Tibial artery (tissue), 4 donors: Measurements from ENCODE around the gene SSR1.
A peak's percentile ranks its signal among the peaks of the same experiment; 100 is the strongest.

Experiments
- DNase-seq, 2 donors: peaks; one replicate each; pipeline ENCODE4 v3.0.0-alpha.2; 2019
- H3K27ac ChIP-seq, 2 donors: fragments of 200-600 bp; sonication (generic) in 1 of 2; 1 replicate in 1 of 2; 2 replicates in 1 of 2; pipeline ENCODE4 v1.5.1; 2018 to 2019; ENCODE audit warnings: mild to moderate bottlenecking in 1 of 2
- H3K27me3 ChIP-seq, 2 donors: fragments of 200-600 bp; sonication (generic) in 1 of 2; one replicate each; pipeline versions ENCODE4 v1.5.1 to v1.6.0; 2016 to 2019
- H3K36me3 ChIP-seq, 3 donors: fragments of 200-600 bp; sonication (generic) in 2 of 3; one replicate each; pipeline ENCODE4 v1.5.1; 2016 to 2019; ENCODE audit warnings: mild to moderate bottlenecking in 2 of 3
- H3K4me1 ChIP-seq, 4 donors: fragments of 200-600 bp; sonication (generic) in 2 of 4; 1 replicate in 3 of 4; 2 replicates in 1 of 4; pipeline ENCODE4 v1.5.1; 2016 to 2019
- H3K4me3 ChIP-seq, 2 donors: fragments of 200-600 bp; sonication (generic) in 1 of 2; 1 replicate in 1 of 2; 2 replicates in 1 of 2; pipeline ENCODE4 v1.5.1; 2018 to 2019; ENCODE audit warnings: mild to moderate bottlenecking in 2 of 2
- H3K9me3 ChIP-seq, 3 donors: fragments of 200-600 bp; sonication (generic) in 1 of 3; one replicate each; pipeline ENCODE4 v1.5.1; 2016 to 2019
- CTCF ChIP-seq, 2 experiments: fragments of 200-600 bp in 1 of 2; fragments of 450-650 bp in 1 of 2; IDR thresholded peaks; one replicate each; pipeline ENCODE4 v1.5.1; 2017 to 2019; ENCODE audit warnings: antibody characterized with exemption in 2 of 2, mild to moderate bottlenecking in 1 of 2, moderate library complexity in 1 of 2
- intact Hi-C: fragments of 100-400 bp; cut with DNase I; formaldehyde crosslinking; loops from one replicate; pipeline ENCODE4 v1.15.0; 2023; ENCODE audit warnings: low total_unique reads

Gene SSR1

GRCh38 chr6:7332090-7332745 lies 19.2 kb upstream of the SSR1 start:
- no peak overlapping the region for H3K4me3 ChIP-seq
- no peaks in the 10 kb centered on the region for H3K36me3 ChIP-seq
- no peaks in the 10 kb centered on the region for H3K4me1 ChIP-seq
- H3K27ac ChIP-seq, result no peak overlapping the region
- DNase-seq, result no peak
- H3K27me3 ChIP-seq, result peaks cover 0 to 5% of the 10 kb centered on the region in 2 donors
- TF ChIP-seq CTCF (IDR thresholded peaks at IDR 0.05), result no peak
- no peaks in the 10 kb centered on the region for H3K9me3 ChIP-seq
- intact Hi-C loops, result no loop called here

- intact Hi-C loops, result no loop called here
- Histone ChIP-seq H3K4me1 (no peaks in the 10 kb centered on the region), H3K36me3 (no peaks in the 10 kb centered on the region), H3K27me3 (peaks cover 0 to 5% of the 10 kb centered on the region in 2 donors), H3K9me3 (no peaks in the 10 kb centered on the region), H3K4me3 (no peak overlapping the region), H3K27ac (no peak overlapping the region)
- DNase-seq, result no peak
- TF ChIP-seq CTCF (IDR thresholded peaks at IDR 0.05), result no peak
Observed at GRCh38 chr6:7331452-7331851, 18.5 kb upstream of the SSR1 start.

- no peak overlapping the region for H3K27ac ChIP-seq
- DNase-seq, result no peak
- H3K27me3 ChIP-seq, result peaks cover 0 to 5% of the 10 kb centered on the region in 2 donors
Observed at GRCh38 chr6:7328243-7328642, 15.2 kb upstream of the SSR1 start.

GRCh38 chr6:7325750-7326149 lies 12.8 kb upstream of the SSR1 start:
- Histone ChIP-seq H3K4me3 (no peak overlapping the region), H3K9me3 (no peaks in the 10 kb centered on the region), H3K36me3 (no peaks in the 10 kb centered on the region), H3K27ac (no peak overlapping the region), H3K27me3 (peaks cover 0 to 5% of the 10 kb centered on the region in 2 donors), H3K4me1 (no peaks in the 10 kb centered on the region)
- DNase-seq, result no peak
- TF ChIP-seq CTCF (IDR thresholded peaks at IDR 0.05), result no peak
- intact Hi-C loops, result loop anchor here (5.0 kb wide), 1 partner anchor 877 kb away; no protein-coding TSS in a partner anchor

More at GRCh38 chr6:7328243-7328642, 15.2 kb upstream of the SSR1 start:
- intact Hi-C loops, result loop anchor here (5.0 kb wide), 1 partner anchor 874 kb away; no protein-coding TSS in a partner anchor
- TF ChIP-seq CTCF (IDR thresholded peaks at IDR 0.05), result no peak
- no peaks in the 10 kb centered on the region for H3K36me3 ChIP-seq
- no peaks in the 10 kb centered on the region for H3K9me3 ChIP-seq
- no peaks in the 10 kb centered on the region for H3K4me1 ChIP-seq
- no peak overlapping the region for H3K4me3 ChIP-seq

GRCh38 chr6:7324520-7324919 lies 11.5 kb upstream of the SSR1 start:
- H3K9me3 ChIP-seq, result no peaks in the 10 kb centered on the region
- peak in 1 of 2 donors; percentile 48 for DNase-seq
- no peak overlapping the region for H3K4me3 ChIP-seq
- intact Hi-C loops, result no loop called here
- no peak for TF ChIP-seq CTCF (IDR thresholded peaks at IDR 0.05)
- H3K36me3 ChIP-seq, result no peaks in the 10 kb centered on the region
- peaks cover 0 to 5% of the 10 kb centered on the region in 2 donors for H3K27me3 ChIP-seq
- H3K4me1 ChIP-seq, result no peaks in the 10 kb centered on the region
- no peak overlapping the region for H3K27ac ChIP-seq
